SK-N-DZ (cell line): ENCODE data around the gene FAM72B. TPM values are rescaled to one million over a fixed set of nuclear protein-coding genes. Genes with fewer than 3 reads are reported as not detected.
"Not testable (repeated sequence)": the region's sequence is repeated elsewhere in the genome, so short reads cannot be mapped to it uniquely, and the experiment has no call there.

ENCODE experiments used
- DNase-seq: peaks from one replicate; pipeline ENCODE4 v3.0.0-alpha.2; 2015; ENCODE audit warnings: low spot score
- polyA plus RNA-seq, 2 experiments: library from polyadenylated mRNA; depleted of rRNA; stranded (reverse); fragments of >200 nt; gene quantifications; 2 replicates each; pipeline ENCODE4 v1.2.3, GENCODE V29; 2014

The FAM72B gene
- 15.0 and 20.7 TPM in 2 replicates for polyA plus RNA-seq (2014; cell fraction: cytosol; rRNA removed)
- 10.2 and 11.5 TPM in 2 replicates for polyA plus RNA-seq (2014; cell fraction: nucleus; rRNA removed)

DNA sequence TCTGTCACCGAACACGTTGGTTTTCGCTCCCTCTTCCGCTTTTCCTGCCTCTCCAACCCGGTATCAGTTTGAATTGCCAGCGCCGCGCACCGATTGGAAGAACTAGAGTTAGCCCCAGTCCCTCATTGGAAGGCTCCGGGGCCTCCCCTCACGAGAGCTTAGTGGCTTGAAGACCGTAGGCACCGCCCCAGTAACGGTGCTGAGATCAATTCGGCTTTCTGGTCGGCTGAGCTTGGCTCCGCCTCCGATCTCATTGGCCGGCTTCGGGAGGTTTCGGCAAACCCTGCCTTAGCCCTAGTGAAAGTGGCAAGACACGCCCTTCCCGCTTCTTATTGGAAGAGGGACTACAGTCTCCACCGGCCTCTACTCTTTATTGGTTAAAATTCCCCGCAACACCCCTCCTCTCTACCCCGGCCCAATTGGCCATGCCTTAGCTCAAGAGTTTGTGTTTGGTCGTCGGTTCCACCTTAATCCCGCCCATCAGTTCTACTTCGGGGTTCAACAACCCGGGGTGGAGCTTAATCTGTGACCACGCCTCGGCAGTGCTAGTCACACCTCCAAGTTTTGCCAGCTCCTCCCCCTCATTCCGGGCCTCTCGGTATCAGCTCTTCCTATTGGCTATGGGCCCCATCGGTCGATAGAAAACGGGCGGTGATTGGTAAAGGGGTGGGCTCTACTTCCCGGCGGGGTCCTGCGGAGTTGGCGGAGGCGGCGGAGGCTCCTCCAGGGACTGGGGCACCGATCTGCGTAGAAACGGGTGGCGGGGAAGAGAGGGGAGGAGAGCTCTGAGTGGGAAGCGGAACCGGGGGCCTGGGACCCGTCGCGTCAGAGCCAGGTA lies at the start of gene FAM72B, which contains the start of gene SRGAP2C:
TSS of gene FAM72B (minus strand) at position 51 of the 838 bp plus-strand sequence. CDS start 851 bp downstream, outside the sequence.
TSS of gene SRGAP2C (plus strand) at position 686 of the 838 bp plus-strand sequence. CDS start 2,472 bp downstream, outside the sequence.
- peak; percentile 99 for DNase-seq

- not testable (repeated sequence) for DNase-seq
Measured at GRCh38 chr1:121232445-121233125, 48.4 kb upstream of the FAM72B start.

DNA sequence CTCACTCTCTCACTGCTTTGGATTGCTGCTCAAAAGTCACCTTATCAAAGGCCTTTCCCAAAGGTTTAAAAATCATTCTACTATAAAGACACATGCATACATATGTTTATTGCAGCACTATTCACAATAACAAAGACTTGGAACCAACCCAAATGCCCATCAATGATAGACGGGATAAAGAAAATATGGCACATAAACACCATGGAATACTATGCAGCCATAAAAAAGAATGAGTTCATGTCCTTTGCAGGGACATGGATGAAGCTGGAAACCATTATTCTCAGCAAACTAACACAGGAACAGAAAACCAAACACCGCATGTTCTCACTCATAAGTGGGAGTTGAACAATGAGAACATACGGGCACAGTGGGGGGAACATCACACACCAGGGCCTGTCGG lies 46.5 kb upstream of the FAM72B start:
- not testable (repeated sequence) for DNase-seq

GRCh38 chr1:121227544-121228330 lies 43.6 kb upstream of the FAM72B start:
- DNase-seq, result not testable (repeated sequence)

- not testable (repeated sequence) for DNase-seq
Measured at GRCh38 chr1:121226925-121227324, 42.8 kb upstream of the FAM72B start.

GRCh38 chr1:121226295-121226904 lies 42.3 kb upstream of the FAM72B start:
- DNase-seq, result not testable (repeated sequence)

- not testable (repeated sequence) for DNase-seq
Measured at GRCh38 chr1:121224714-121225113, 40.6 kb upstream of the FAM72B start.

DNA sequence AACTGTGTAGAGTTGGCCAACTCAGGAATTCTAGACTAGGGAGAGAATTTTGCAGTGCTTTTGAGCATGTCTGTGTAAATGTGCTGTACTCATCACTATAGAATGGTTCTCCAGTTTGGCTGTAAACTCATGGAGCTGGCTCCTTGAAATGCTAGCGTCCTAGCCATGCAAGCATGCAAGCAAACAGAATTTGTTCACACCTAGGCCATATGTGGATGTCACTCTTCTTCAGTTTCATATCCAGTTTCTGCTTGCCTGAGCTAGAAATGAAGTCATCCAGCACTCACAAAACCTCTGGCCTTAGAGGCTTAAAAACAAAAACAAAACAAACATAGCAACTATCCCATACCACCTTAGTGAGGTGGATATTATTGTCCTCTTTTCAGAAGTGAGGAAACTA lies 37.6 kb upstream of the FAM72B start:
- DNase-seq, result not testable (repeated sequence)

DNA sequence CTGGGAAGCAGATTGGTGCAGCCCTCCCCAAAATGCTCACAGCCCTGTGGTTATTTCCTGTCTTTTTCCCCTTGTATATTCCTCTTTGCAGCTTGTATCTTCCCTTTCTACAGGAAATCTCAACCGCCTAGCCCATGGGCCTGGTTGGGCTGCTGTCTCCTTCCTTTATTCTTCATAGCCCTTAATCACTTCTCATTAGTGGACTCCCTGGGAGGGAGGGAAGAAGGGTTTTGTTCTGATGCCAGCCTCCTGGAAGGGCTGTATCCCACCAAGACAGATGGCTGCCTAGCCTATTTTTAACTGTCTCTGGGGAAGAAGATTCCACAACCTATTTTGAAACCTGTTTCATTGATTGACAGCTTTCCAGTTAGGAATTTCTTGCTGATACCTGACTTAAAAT lies 32.5 kb upstream of the FAM72B start:
- not testable (repeated sequence) for DNase-seq

- not testable (repeated sequence) for DNase-seq
Measured at GRCh38 chr1:121215699-121216417, 31.7 kb upstream of the FAM72B start.

GRCh38 chr1:121214544-121215156 lies 30.5 kb upstream of the FAM72B start:
- DNase-seq, result not testable (repeated sequence)

DNA sequence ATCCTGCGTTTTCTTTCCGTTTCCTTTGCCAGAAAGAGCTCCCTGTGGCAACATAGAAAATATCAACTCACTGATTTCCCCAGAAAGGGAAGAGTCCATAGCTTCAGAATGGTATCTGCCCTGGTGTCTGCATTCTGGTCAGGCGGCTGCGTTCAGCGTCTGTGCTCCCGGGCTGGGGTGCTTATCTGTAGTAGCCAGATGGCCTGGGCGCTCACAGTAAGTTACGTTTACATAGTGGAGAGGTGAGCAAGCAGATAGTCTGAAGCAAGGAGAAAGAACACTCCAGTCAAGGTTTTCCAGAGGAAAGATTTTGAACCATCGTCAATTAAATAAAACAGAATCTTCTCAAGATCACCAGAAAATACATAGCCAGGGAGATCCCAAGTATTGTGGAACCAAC lies 29.4 kb upstream of the FAM72B start:
- not testable (repeated sequence) for DNase-seq

DNA sequence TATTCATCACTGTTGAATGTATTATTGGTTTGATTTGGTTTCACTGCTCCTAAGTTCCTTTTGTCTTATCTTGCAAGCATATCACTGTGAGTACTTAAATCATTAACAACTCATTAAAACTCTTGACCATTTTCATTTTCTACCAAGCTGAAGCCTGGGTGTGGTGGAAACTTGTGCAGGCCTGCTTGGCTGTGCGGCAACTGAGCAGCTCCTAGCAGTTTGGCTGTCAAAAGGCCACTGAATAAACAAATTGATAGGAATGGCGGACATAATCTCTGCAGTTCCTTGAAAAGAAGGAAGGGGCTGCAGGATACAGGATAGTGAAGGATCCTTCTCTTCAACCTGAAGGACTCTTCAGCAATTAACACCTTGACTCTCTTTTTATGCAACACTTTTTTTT lies 26.6 kb upstream of the FAM72B start:
- DNase-seq, result not testable (repeated sequence)

DNA sequence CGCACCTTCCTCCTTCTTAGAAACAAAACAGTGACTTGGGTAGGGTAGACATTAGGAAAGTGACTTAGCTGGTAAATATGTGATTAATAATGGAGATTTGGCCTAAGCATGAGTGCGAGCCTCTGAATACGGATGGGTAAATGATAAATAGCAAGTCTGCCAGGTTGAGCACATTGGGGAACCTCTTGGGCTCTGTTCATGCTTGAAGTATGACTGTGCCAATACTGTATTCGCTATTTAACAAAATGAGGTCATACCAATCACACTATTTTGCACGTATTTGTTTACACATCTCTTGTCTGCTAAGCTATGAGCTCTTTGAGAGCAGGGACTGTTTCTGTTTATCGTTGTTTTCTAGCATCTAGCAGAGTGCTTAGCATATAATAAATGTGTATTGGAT lies 24.2 kb upstream of the FAM72B start:
- DNase-seq, result not testable (repeated sequence)

DNA sequence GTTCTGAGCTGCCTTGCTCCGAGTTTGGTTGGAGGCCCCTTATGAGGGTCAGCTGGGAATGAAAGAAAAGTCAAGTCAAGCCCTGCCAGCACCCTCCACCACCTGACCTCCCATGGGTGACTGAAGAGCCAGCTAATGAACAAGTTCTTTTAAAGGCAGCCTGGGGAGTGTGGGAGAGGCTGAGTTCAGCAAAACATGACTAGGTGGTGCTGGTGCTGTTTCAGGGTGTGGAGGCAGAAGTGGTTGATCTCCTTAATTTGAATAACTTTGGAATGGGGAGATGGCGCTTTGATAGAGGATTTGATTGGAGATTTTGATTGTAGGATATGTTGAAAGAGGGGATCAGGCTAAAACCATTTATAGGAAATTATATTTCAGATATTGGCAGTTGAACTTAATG lies 23.2 kb upstream of the FAM72B start:
- DNase-seq, result not testable (repeated sequence)

DNA sequence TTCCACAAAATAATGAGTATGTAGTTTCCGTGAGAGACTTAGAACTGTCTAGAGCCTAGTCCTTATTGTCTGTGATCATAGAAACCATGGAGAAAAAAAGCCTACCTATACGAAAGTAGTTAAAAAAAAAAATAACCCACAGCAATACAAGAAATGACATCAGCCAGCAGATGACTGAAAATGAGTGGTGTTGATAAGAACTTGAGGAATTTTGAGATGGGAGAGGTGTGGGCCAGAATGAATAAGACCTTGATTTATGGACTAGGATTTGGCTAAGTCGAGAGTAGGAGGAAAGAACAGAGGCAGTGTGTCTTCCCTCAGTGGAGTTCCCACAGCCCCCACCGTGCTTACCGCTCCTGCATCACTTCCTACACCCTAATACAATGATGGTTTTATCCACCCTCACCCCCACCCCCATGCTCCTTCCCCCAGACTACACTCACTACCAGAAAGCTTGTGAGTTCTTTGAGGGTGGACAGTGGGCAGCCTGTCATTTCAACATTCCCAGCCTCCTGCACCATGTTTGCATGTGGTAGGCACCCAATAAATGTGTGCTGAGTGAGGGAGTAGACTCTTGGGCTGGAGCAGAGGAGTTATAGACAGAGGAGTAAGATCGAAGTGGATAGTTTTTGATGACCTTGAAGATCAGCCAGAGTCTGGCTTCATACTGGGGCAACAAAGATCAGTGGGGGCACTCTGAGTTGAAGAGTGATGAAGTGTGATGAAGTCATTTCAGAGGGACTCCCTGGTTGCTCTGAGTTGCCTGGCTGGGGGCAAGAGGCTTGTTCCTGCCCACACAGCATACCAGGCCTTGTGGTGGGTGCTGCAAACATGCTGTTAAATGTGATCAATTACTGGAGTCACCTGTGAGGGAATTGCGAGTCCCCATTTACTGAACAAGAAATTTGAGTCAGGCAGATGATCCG lies 21.9 kb upstream of the FAM72B start:
- not testable (repeated sequence) for DNase-seq

GRCh38 chr1:121202986-121203385 lies 18.8 kb upstream of the FAM72B start:
- DNase-seq, result not testable (repeated sequence)
